ENCODE results near the gene ACTL6B.

Gene ACTL6B

GRCh38 chr7:100598425-100598824 lies 57.8 kb downstream of the ACTL6B start:
- Histone ChIP-seq H3K4me1 (ENCODE audit: control insufficient read depth, insufficient read depth, low read length) (no peaks in the 10 kb centered on the region), H3K9me3 (ENCODE audit: control insufficient read depth, insufficient read depth, low read length) (no peaks in the 10 kb centered on the region), H3K4me3 (ENCODE audit: low read depth, low read length) (no peak overlapping the region), H3K27me3 (ENCODE audit: control insufficient read depth, insufficient read depth, low read length) (no peaks in the 10 kb centered on the region), H3K36me3 (ENCODE audit: control insufficient read depth, insufficient read depth, low read length) (peaks cover 13% of the 10 kb centered on the region), H3K9ac (ENCODE audit: low read depth, low read length) (no peak overlapping the region)

- Histone ChIP-seq H3K9ac (ENCODE audit: low read depth, low read length) (no peak overlapping the region), H3K9me3 (ENCODE audit: control insufficient read depth, insufficient read depth, low read length) (no peaks in the 10 kb centered on the region), H3K36me3 (ENCODE audit: control insufficient read depth, insufficient read depth, low read length) (peaks cover 9% of the 10 kb centered on the region), H3K27me3 (ENCODE audit: control insufficient read depth, insufficient read depth, low read length) (no peaks in the 10 kb centered on the region), H3K4me1 (ENCODE audit: control insufficient read depth, insufficient read depth, low read length) (peaks cover 5% of the 10 kb centered on the region), H3K4me3 (ENCODE audit: low read depth, low read length) (no peak overlapping the region)
Observed at GRCh38 chr7:100595188-100595587, 61.1 kb downstream of the ACTL6B start.

All from iPS-15b (cell line).